Activated T-helper 2 cell treated with anti-CD3 and anti-CD28 coated beads, Interferon-gamma antibody, Interleukin-2, Interleukin-4, amounts not matched to agents 10 μg/mL and 5 μg/mL and 100 μg/mL, durations not matched to agents 14 hours and 24 hours and 36 hours (primary cell): Measurements from ENCODE around the gene UBE2K. TPM values are rescaled to one million over a fixed set of nuclear protein-coding genes. Genes with fewer than 3 reads are reported as not detected.

Experiments
- total RNA-seq: library from RNA; stranded (reverse); gene quantifications from 2 replicates; pipeline ENCODE4 v1.2.3, GENCODE V29; 2022

Gene UBE2K
- total RNA-seq, 1 donor from 2014 or later = 94.1 TPM

Other genes with a start within 250 kb of the UBE2K start
- gene RPL9, start 239.2 kb upstream of the UBE2K start, total RNA-seq = 1,761 and 1,779 TPM in 2 replicates
- 19.1 and 19.8 TPM in 2 replicates for gene LIAS, start 239.1 kb upstream of the UBE2K start, total RNA-seq
- 34.8 and 40.1 TPM in 2 replicates for gene UGDH, start 170.7 kb upstream of the UBE2K start, total RNA-seq
- 1.7 and 1.9 TPM in 2 replicates for gene SMIM14, start 59.3 kb upstream of the UBE2K start, total RNA-seq